HL-60/S4 treated with phorbol 12-myristate 13-acetate at 8.2 ng/mL for 4 days and 3 days (cell line): ENCODE data around the gene CCNQ.

Experiments
- in situ Hi-C: fragments of 300-500 bp; cut with MboI; formaldehyde crosslinking; loops from 2 replicates; pipeline ENCODE4 v1.15.0; 2022; ENCODE audit warnings: low sequenced_read_pairs

The CCNQ gene

GRCh38 chrX:153637121-153638040, 38.4 kb upstream of the CCNQ start:
- in situ Hi-C loops, result no loop called here

DNA sequence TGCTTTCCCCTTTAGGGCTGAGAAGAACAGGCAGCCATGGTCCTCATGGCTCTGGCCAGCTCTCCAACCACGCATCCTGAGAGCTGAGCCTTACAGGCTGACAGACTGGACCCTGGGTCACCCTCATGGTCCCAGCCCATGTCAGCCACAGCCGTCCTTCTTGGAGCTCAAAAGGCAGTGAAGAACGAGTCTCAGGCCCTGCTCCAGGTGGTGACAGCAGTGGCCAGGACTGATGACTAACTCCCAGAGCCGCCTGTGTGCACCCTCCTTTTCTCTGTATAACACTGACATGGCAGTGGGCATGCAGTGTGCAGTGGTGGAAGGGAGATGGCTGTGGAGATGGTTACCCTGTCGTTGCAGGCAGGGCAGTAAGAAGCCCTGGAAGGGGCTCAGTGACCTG, 37.8 kb upstream of the CCNQ start:
- in situ Hi-C loops, result no loop called here

DNA sequence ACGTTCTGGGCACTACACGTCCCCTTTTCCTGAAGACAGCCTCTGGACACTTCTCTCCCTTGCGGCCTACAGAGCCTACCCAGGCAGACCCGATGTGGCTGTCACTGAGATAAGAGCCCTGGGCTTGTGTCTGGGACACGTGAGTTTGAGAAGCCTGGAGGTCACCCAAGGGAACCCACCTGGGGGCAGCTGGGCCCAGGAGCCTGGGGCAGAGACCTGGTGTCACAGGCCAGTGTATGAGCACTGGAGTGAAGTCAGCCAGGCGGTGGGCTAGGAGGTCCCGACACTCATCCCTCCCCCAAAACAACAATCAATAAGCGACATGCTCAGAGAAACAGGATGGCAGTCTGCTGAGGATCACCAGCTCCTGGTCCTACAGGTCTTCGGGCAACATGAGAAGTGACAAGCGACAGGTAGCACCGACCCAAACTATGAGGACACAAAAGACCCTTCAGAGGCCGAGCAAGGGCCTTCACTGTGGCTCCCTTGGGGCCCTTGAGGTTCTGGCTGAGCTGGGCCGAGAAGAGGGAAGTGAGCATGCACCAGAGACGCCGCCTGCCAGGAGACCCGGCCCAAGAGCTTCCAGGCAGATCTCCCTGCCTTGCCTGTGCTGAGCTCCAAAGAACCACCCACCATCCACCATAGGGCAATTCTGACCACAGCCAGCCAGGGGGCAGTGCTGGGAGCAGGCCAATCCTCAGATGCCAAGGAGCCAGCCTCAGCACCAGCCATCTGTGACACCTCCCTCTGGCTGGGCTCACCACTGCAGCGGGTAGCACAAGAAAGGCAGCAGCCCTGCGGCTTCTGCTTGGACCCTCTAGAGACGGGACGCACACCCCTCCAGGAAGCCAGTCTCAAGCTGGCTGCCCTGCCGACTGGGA, 37.1 kb upstream of the CCNQ start:
- in situ Hi-C loops, result no loop called here

GRCh38 chrX:153635388-153635787, 36.4 kb upstream of the CCNQ start:
- in situ Hi-C loops, result no loop called here

DNA sequence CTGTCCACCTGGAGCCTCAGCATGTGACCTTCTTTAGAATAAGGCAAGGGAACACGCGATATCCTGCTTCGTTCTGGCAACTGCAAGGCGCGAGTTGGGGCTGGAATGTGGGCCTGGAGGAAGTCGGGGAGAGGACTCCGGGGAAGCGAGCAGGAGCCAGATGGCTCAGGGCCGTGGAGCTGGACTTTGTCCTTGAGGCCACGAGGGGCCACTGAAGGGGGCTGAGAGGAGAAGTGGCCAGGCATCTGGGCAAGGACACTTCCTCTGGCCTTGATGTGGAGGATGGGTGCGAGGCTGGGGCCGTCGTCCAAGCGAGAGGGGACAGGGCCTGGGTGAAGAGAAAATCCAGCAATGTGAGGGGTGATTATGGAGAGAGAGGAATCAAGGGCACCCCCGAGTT, 35.9 kb upstream of the CCNQ start:
- in situ Hi-C loops, result no loop called here

- in situ Hi-C loops, result no loop called here
These were observed 35.3 kb upstream of the CCNQ start for GRCh38 chrX:153634236-153634635.

DNA sequence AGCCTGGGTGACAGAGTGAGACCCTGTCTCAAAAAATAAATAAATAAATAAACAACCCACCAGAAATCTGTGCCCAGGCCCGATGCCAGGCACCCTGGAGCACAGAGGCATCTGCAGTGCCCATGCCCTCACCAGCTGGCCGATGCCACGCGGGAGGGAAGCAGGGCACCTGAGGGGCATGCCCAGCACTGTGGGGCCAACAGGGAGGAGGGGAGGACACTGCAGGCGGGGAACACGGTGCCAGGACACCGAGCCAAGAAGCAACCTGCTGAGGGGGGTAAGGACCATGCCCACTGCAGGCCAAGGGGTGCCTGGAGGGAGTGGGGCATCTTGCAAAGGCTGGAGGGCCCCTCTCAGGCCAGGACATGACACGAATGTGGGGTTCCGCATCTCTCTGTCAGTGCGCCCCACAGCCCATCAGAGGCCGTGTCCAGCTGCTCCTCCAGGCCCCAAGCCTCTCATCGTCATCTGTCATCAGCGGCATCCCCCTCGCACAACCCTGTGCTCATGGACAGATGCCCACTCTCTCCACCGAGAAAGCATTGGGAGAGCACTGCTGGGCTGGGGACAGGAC, 34.8 kb upstream of the CCNQ start:
- in situ Hi-C loops, result no loop called here

DNA sequence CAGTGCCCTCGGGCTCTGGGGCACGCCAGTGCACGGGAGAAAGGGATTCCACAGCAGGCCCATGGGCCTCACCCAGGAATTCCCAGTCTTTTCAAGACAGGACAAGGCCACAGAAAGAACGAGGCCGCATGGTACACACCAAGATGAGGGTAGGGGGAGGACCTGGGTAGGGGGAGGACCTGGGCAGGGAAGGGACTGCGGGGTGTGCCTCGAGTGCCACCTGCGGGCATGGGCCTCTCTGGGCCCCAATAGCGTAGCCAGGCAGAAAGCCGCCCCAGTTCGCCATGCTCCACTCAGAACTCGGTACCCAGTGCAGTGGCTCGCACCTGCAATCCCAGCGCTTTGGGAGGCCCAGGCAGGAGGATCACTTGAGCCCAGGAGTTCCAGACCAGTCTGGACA, 34.1 kb upstream of the CCNQ start:
- in situ Hi-C loops, result no loop called here

- in situ Hi-C loops, result no loop called here
These were observed 33.6 kb upstream of the CCNQ start for GRCh38 chrX:153632595-153632946.

GRCh38 chrX:153631907-153632594, 33.1 kb upstream of the CCNQ start:
- in situ Hi-C loops, result no loop called here

- in situ Hi-C loops, result no loop called here
These were observed 32.4 kb upstream of the CCNQ start for GRCh38 chrX:153631346-153631745.

- in situ Hi-C loops, result no loop called here
These were observed 29.7 kb upstream of the CCNQ start for GRCh38 chrX:153628665-153629064.

GRCh38 chrX:153628129-153628528, 29.2 kb upstream of the CCNQ start:
- in situ Hi-C loops, result no loop called here

DNA sequence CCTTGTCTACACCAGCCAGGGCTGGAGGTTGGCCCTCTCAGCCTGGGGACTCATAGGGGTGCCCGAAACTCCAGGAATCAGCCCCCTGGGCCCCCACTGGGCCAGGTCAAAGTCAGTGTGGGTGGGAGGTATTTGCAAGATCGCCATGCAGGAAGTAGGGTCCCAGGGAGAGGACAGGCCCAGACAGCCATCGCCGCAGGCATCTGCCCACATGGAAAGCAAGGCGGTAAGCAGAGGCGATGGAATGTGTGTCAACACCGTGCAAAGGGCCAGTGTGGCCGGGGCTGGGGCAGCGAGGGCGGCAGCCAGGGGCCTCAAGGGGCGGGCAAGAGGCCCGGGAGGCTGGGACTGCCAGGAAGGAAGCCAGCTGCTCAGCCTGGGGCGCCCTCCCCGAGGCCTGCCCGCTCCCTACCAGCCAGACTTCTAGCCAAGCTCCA, 28.8 kb upstream of the CCNQ start:
- in situ Hi-C loops, result no loop called here

DNA sequence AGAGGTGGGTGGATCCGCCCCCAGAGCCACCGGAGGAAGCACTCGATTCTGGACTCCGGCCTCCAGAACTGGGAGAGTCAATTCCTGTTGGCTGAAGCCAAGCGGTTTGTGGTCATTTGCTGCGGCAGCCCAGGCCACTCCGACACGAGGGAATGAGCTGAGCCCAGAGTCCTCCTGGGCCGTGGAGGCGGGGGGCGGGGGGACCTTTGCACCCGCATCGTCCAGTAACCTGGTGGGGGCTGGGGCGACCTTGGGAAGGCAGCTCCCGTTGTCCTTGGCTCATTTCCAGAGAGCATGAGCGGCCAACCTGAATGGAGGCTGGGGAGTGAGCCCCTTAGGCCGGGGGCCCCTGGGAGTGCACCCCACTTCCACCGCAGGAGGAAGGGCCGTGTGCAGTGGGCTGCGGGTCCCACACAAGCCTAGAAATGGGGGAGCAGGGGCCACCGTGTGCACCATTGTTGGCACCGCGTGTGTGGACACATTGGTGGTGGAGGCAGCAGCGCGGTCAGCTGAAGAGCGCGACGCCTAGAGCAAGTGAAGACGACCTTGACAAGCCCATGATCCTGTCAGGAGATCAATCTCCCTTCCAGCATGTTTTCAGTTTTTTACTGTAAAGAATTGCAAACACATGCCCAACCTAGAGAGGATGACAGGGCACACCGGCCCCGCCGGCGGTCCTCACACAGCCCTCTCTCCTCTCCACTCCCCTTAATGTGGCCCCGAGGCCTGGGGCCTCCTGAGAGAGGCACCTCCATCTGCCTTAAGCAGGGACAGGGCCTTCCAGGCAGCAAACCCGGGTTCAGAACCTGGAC, 28.1 kb upstream of the CCNQ start:
- in situ Hi-C loops, result no loop called here

DNA sequence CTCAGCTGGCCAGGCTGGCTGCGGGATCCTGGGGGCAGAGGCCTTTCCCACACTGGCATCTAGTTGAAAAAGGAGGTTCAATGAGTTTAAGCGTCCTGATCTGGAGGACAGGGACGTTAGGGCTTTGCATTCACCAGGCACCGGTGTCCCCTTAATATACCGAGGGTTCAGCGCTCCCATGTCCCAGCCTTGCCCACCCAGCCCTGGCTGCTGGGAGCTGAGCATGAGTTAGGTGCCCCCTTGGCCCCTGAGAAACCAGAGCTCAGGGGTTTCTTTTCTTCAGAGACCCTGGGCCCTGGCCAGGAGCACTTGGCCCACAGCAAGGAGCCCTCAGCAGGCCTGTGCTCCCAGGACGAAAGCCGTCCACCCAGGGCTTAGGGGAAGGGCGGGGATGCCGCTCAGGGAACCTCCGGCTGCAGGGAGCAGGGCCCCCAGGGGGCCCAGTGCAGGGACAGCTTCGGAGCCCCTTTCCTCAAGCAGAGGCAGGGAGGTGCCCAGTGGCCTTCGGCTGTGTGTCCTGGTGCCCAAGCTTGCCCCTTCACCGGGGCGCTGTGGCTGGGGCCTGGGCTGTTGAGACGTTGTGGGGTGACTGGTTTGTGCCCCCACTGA, 27.2 kb upstream of the CCNQ start:
- in situ Hi-C loops, result no loop called here

DNA sequence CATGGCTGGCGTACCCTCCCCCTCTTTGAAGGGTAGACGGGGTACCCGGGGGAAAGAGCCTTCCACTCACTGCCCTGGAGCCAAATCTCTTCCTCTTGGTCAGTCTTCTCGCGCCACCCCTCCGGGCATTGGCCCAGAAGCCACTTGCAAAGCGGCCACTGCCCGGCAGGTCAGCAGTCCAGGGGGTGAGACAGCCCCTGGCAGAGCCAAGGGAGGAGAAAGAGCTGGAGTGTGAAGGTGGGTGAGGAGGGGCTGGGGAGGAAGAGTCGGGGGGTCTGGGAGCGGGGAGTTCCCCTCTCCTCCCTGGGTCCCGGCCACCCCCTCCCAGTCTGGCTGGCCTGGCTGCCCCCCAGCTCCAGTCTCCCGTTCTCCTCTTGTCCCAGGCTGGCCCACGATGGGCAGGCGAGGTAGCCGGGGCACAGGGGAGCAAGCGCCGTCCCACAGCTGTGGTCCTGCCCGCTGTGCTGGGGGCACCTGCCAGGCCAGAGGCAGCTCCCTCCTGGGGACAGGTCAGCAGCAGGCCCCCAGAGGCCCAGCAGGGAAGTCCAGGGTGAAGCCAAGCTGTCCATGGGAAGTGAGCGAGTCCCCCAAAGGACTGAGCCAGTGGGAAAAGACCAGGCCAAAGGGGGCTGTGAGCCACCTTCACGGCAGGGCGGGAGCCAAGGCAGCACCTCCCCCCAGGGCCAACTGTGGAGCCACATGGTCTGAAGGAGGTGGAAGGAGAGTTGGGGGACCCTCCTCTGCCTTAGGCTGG, 26.5 kb upstream of the CCNQ start:
- in situ Hi-C loops, result no loop called here

DNA sequence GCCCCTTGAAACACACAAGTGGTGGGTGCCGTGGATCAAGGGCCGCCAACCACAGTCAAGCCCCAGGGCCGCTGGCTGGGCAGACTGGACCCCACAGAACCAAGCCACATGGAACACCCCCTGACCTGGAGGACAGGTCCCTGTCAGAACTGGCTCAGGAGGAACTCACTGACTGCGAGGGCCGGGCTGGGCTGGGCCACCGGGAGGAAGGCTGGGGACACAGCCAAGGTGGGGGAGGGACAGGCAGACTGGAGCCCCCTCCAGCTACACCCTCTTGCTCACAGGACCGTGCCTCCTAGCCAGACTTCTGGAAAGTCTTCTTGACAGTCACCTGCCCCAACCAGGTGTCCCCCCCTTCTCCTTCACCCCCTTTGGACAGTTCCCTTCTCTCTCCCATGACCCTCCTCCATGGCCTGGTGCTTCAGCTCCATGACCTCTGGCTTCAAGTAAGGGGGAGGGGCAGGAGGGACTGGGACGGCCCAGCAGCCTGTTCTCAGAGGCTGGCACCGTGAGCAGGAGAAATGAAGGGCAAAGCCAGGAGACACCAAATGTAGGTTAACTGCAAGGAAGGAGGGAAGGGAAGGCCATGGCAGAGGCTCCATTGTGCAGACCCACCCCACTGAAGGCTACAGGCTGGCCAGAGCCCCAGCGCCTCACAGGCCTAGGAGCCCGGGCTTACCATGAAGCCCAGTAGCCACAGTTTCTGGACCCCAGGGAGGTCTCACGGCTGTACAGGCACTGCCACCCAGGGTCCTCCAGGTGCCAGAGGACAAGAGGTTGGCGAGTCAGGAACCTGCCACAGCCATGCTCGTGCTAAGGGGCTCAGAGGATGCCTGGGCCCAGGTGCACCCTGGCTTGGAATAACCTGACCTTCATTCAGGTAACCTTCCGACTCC, 25.5 kb upstream of the CCNQ start:
- in situ Hi-C loops, result no loop called here
